Left cardiac atrium (tissue), 4 donors: ENCODE results near the gene LIN28B. TPM values are rescaled to one million over a fixed set of nuclear protein-coding genes. Genes with fewer than 3 reads are reported as not detected.
"Not testable (repeated sequence)": the region's sequence is repeated elsewhere in the genome, so short reads cannot be mapped to it uniquely, and the experiment has no call there.

ENCODE experiments used
- ATAC-seq, 2 donors: fragments of 200-7000 bp; cut with Tn5 transposase; one replicate each; pipeline ENCODE4 v1.9.1; 2020; ENCODE audit warnings: mild to moderate bottlenecking in 2 of 2, moderate library complexity in 2 of 2
- DNase-seq: peaks from one replicate; pipeline ENCODE4 v3.0.0-alpha.2; 2020
- intact Hi-C, 2 donors: fragments of 100-400 bp; cut with DNase I; formaldehyde crosslinking; loops; one replicate each; pipeline versions ENCODE4 v1.14.1 to v1.15.1; 2022 to 2023
- long read RNA-seq: library from polyadenylated mRNA; unstranded; transcript quantifications from one replicate; pipeline ENCODE4 v2.0.0, GENCODE V29; 2021
- total RNA-seq, 2 donors: library from RNA; stranded (reverse); fragmentation: NEBNext Ultra II Directional; extraction: Animal tissue kit (Norgen Biotek cat#: 25700); gene quantifications; one replicate each; pipeline ENCODE4 v1.2.1, GENCODE V29; 2021
- donor health status: DM: no; HTN: yes; CAD: no.
- donor health status: DM: no; HTN: yes; CAD: no; lungs with severe emphysema.
- donor health status: DM: yes; HTN: yes; CAD: no.
- donor health status: Dilated cardiomyopathy.

Gene LIN28B, protein sequence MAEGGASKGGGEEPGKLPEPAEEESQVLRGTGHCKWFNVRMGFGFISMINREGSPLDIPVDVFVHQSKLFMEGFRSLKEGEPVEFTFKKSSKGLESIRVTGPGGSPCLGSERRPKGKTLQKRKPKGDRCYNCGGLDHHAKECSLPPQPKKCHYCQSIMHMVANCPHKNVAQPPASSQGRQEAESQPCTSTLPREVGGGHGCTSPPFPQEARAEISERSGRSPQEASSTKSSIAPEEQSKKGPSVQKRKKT
- not detected for total RNA-seq
- long read RNA-seq, result 0 reads

DNA sequence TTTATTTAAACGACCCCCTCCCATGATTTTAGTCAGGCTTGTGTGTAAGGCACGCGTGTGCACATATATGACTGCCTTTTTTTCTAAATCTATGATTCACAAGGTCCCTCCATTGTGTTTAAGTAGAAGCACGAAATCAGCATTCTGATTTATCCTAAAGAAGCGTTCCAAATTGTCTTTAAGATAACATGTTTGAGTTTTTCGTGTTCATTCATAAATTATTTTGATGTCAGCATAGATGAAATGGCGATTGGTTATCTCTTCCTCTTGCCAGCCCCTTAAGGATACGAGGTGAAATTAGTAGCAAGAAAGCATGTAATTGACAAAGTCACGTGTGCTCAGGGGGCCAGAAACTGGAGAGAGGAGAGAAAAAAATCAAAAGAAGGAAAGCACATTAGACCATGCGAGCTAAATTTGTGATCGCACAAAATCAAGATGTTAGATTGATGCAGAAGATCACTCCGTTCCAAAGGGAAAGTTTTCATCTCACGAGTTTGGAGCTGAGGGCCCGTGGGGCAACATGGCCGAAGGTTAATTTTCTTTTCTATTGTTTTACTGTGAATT lies at the start of gene LIN28B:
LIN28B (plus strand) TSS at position 377 of the 564 bp plus-strand sequence; CDS start at position 521, 144 bp downstream.
- ATAC-seq (no peak), DNase-seq (no peak)
- intact Hi-C loops, result no loop called here

DNA sequence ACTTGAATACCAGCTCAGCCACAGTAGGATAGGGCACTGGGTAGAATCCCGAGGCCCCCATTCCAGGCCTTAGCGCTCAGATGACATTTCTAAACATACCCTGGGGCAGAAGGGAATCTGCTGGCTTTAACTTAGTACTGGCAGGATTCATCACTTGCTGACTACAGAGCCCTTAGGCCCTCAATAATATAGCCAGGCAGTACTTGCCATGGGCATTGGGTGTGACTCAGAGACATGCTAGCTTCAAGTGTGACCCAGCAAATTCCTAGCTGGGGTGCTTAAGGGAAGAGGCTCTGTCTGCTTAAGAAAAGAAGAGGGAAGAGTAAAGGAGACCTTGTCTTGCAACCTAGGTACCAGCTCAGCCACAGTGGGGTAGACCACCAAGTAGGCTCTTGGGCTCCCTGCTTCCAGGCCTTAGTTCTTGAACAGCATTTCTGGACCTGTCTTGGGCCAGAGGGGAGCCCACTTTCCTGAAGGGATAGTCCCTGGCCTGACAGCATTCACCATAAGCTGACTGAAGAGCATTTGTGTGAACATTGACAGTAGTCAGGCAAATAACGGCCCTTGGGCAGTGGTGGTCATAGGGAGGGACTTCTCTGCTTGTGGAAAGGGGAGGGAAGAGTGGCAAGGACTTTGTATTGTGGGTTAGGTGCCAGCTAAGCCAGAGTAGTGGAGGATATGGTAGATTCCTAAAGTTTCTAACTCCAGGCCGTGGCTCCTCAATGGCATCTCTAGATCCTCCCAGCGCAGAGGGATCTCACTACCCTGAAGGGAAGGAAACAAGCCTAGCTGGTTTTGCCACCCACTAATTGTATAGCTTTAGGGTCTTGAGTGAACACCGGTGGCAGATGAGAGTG lies 48.6 kb upstream of the LIN28B start:
- intact Hi-C loops, result no loop called here
- ATAC-seq, result no peak
- DNase-seq, result no peak

DNA sequence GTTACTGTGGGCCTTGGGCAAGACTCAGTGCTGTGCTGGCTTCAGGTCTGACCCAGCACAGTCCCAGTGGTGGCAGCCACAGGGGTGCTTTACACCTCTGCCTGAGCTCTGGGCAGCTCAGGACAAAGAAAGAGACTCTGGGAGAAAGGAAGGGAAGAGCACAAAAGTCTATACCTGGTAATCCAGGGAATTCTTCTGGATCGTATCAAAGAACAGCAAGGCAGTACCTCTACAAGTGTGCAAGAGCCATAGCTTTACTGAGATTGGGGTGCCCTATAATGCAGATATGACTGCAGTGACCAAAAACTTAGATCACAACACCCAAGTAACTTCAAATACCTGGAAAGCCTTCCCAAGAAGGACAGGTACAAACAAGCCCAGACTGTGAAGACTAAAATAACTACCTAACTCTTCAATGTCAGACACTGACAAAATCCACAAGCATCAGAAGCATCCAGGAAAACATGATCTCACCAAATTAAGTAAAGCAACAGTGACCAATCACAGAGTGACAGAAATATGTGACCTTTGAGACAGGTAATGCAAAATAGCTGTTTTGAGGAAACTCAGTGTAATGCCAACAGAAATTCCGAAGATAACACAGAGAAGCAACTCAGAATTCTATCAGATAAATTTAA lies 47.9 kb upstream of the LIN28B start:
- intact Hi-C loops, result no loop called here
- ATAC-seq (no peak), DNase-seq (no peak)

DNA sequence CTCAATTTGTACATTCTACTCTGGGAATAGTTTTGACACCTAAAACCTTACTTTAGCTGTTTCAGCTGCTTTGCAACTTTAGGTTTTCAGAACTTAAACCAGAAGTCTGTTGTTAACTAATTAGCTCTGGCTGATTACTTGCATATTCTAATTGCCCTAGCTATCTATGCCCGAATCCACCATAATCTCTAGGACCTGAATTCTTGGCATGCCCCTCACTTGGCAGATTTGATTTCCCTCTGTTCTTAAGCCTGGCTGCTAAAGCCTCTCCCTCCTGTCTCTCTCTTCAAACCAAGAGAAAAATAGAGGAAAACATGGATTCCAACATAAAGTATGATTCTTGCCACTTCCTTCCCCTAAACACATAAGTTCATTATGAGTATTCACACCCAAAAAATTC lies 35.0 kb upstream of the LIN28B start:
- intact Hi-C loops, result no loop called here
- DNase-seq (no peak), ATAC-seq (no peak)

DNA sequence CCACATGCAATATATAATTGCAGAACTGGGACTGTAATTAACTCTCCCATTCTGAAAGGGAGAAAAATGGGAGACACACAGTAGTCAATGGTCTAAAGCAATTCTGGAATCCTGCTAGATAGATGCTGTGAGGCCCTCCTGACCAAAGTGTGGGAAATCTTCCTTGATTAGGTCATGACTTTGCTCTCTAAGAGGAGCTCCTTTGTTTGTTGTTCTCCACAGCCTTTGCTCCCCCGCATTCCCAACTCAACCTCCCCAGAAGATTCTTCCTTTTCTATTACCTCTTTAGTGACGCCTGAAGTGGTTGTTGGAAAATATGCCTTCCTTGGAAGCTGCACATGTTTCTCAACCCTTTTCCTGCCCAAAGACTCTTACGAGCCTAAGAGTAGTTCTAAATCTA lies 28.8 kb upstream of the LIN28B start:
- DNase-seq (no peak), ATAC-seq (no peak)
- intact Hi-C loops, result no loop called here

DNA sequence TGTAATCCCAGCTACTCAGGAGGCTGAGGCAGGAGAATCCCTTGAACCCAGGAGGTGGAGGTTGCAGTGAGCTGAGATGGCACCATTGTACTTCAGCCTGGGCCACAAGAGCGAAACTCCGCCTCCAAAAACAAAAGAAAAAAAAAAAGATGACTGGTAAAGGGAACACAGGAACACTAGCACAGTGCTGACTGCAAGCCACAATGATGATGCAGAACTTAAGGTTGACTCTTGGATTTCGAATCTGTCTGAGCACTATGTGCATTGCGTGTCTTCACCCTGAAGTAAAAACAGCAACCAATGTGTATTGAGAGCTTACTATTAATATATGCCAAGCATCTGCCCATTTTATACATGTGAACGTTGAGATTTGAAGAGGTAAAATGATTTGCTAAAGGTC lies 27.6 kb upstream of the LIN28B start:
- ATAC-seq, result no peak
- intact Hi-C loops, result no loop called here
- no peak for DNase-seq

DNA sequence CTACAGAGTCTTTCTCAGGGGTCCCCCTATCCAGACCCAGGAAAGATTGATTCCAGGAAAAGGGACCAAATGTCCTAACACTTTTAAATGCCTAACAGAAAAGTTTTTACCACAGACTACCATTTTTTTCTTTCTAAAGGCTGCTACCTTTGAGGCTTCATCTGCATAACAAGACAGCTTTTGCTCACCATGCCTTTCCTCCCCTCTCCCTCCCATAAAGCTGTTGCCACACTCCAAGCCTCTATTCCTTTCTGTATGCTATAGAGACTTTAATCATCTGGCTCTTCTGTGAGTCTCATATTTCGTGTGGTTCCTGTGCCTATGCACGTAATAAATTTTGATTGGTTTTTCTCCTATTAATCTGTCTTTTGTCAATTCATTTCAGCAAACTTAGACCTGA lies 26.0 kb upstream of the LIN28B start:
- DNase-seq (no peak), ATAC-seq (no peak)
- intact Hi-C loops, result no loop called here

DNA sequence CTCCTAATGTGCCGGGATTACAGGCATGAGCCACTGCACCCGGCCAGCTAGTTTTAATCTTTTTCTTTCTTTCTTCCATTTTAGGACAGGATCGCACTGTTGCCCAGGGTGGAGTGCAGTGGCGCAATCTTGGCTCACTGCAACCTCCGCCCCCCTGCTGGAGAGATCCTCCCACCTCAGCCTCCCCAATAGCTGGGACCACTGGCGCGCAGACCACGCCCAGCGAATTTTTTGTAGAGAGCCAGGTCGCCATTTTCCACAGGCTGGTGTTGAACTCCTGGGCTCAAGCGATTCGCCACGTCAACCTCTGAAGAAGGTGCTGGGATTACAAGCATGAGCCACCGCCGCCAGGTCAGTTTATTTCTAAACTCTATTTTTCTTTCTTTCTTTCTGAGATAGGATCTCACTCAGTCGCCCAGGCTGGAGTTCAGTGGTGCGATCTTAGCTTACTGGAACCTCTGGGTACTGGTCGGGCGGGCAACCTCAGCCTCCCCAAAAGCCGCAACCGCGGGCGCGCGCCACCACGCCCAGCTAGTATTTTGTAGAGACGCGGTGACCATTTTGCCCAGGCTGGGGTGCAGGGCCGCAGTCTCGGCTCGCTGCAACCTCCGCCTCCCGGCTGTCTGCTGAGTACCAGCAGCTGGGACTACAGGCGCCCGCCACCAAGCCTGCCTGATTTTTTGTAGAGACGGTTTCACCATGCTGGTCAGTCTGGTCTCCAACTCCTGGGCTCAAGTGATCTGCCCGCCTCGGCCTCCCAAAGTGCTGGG lies 20.0 kb upstream of the LIN28B start:
- intact Hi-C loops, result no loop called here
- ATAC-seq (no peak), DNase-seq (no peak)

DNA sequence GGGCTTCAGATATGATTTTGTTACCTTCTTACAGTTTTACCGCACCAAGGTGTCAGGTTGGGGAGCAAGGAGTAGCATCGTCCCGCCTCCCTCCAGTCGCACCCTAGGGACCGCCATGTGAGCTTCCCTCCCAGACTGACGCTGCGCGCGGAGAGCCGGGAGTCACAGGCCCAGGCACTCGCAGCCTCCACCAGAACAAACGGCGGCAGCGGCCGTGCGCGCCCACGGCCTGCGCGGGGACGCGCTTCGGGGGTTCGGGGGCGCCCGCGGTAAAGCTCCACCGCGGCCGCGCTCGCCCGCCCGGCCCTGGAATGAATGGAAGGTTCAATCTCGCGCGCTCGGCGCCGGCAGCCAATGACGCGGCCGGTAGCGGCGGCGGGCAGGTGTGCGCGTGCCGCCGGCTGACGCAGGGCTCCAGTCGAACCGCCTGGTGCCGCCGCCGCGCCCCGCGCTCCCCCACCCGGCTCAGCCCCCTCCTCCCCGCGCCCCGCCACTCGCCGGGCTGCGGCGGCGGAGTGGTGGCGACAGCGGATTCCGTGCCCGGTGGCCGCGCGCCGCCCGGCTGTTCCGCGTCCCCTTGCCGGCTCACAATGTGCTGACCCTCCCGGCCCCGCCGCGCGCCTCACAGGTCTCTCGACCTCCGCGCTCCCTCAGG lies 16.5 kb upstream of the LIN28B start:
- intact Hi-C loops, result no loop called here
- no peak for DNase-seq

DNA sequence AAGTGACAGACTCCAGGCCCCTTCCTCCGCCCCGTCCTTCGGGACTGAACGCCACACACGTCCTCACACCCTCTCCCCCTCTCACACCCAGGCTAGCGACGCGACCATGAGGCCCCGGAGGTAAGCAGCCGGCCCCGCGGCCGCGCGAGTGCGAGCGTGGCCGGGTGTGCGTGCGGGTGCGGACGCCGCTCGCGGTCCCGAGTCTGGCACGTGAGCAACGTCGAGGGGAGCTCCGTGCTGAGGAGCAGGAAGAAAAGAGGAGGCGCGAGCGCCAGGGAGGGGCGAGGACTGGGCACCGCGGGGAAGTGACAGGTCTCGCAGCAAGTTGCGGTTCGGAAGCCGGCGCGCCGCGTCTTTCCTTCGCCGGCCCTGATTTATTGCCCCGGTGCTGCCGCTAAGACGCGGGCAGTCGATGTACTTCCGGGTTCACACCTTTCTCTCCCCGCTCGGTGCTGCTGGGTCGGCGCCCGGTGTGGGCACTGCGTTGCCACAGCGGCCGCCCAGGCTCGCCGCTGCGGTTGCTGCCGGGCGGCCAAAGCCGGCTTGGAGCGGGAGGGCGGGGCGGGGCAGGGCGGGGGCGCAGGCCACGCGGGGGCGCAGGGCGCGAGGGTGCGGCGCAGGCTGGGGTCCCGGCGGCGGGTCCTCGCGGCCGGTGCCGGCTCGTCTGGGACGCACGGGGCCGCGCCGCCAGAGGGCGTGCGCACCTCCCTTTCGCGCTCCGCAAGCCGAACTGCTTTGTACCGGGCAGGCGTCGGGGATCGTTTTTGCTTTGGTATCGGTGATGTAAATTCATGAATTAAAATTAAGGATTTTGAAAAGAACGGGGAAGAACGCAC lies 15.8 kb upstream of the LIN28B start:
- ATAC-seq (peak; percentile 53 to 65), DNase-seq (no peak)
- intact Hi-C loops, result no loop called here

More for the DNA sequence above, 16.5 kb upstream of the LIN28B start:
- no peak for ATAC-seq

DNA sequence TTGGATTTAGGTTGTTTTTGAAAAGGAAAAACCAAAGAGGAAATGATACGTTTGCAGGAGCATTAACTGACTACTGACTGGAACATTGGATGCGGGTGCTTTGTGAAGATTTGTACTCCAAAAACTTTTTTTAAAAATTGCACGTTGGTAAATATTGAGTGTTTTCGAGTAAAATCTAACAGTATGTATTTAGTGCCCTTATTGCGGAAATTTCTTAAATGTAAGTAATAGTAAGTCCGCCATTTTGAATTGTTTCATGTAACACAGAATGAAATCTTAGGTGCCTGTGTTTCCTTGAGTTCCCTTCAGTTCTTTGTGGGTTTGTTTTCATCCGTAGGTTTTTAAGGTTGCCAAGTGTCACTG lies 15.2 kb upstream of the LIN28B start:
- no peak for ATAC-seq
- intact Hi-C loops, result no loop called here
- DNase-seq, result no peak

DNA sequence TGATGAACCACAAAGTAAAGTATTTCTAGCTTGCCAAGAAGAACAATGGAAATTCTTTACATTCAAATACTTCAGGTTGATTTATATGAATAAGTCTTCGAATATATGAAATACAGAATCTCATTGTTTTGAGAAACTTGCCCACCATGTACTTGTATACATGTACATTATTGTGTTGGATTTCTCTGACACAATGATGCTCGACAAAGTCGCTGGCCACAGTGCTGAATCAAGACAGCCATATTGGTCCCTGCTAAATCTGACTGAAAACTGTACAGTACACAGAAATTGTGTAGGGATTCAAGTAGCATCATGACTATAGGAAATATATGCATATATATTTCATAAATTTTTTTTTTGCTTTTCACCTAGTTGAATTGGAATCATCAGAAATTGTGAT lies 13.1 kb upstream of the LIN28B start:
- intact Hi-C loops, result no loop called here
- no peak for DNase-seq
- ATAC-seq, result no peak

DNA sequence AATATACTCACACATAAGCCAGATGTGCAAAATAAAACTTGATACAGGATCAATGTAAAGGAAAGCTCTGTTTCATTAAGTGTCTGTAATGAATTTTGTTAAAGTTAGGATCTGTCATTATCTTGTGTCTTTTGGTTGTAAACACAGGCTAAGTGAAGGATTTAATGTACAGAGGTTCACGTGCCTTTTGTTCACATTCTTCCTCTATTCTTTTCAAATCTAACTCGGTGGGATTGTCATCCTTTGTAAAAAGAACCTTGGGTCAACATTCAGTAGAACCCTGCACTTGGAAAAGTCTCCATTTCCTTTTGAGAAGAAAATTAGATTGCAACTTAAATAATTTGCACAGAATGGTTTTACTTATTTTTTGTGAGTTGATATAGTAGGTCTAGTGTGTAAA lies 7.7 kb upstream of the LIN28B start:
- ATAC-seq (no peak), DNase-seq (no peak)
- intact Hi-C loops, result no loop called here

DNA sequence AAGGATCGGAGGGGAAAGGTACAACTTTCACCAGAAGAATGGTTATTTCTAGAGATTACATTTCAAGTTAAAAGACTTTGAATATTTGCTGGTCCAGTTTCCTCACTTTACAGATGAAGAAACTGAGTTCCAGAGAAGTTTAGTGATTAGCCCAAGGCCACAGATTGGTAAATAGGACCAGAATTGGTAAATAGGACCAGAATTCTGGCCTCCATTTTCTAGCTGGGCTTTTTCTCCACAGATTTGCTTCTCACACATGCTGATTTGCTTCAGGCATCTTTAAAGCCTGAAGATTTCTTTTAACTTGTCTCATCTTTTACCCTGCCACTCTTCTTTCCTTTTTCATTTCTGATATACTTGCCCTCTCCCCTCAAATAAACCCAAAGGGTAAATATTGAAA lies 5.2 kb upstream of the LIN28B start:
- DNase-seq (no peak), ATAC-seq (no peak)
- intact Hi-C loops, result no loop called here

DNA sequence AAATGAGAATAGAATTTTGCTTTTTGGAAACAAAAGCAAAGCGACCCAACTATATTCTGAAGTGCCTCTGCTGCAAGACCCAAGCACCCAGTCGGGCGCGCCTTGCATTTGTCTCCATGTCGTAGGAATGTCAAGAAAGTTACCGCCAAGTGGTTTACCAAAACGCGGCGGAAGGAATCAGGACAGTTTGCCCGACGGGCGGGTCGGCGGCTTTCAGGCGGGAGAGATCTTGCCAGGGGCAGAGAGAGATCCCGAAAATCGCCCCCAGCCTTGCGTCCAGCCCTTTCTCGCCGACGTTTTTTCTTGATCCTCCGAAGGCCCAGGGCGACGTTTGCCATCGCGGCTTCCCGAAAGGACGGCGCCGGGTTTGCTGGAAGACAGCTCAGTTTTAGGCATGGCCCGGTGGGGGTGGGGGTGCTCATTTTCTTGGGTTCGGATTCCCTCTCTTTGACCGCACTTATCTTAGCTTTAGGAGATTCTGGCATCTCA lies 4.0 kb upstream of the LIN28B start:
- no peak for ATAC-seq
- no peak for DNase-seq

DNA sequence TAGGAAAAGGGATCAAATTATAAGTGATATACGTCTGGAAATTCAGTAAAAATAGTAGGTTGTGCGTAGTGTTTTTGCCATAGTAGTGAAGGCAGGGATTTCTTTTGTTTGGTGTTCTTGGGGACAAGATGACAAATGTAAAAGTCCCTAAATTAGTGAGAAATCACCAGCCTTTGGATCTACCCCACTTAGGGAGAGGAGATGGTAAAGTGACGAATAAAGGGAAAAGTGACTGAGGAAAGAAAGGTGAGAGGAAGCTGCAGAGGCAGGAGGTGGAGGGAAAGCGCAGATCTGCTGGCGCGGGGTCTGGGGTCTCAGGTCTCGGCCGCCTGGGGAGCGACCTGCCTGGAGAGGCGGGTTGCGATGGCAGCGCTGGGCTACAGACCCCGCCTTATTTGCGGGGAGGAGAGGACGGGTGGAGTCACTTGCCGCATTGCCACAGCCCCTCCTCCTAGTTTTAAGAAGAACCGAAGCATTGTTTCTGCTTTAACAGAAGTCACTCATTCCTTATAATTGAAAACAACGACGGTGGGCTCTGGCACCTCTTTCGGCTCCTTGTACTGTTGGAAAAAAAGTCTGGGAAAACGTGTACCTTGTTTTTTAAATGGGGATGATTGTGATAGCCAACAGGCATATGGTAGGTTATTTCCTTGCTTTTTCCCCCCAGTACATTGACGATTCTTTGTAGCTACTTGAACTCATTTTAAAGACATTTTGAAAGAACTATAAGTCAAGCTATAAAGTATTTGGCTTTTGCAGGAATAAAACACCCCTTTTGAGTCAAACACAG lies 3.3 kb upstream of the LIN28B start:
- intact Hi-C loops, DNase-seq, ATAC-seq: not testable (repeated sequence)

More for the DNA sequence above, 4.0 kb upstream of the LIN28B start:
- intact Hi-C loops, result no loop called here

DNA sequence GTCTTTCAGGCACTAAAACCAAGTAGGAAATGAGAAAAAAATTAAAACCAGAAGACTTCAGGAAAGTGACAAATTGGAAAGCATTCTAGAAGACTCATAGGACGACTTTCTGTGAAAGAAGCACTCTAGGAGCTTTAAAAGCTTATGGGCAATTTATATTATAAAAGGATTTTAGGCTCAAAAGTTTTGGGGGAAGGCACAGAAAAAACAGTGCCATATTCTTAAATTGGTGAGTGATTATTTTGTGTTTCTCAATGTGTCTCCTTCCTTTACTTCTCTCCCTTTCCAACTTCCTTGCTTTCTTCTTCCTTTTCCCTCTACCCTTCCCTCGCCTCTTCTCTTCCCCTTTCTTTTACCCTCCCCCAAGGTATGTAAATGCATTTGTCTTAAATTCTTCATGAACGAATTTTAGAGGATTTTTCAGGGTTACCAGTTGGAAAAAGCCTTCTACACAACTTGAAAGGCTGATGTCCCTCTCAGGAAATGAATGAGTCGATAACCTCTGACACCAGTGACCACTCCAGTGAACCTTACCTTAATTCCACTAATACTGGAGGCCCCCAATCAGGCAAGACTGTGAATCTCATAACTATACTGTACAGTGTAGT lies 2.6 kb upstream of the LIN28B start:
- DNase-seq, result no peak
- intact Hi-C loops, result no loop called here
- ATAC-seq, result no peak
